Measurements from ENCODE around the gene LGALS3. TPM values are rescaled to one million over a fixed set of nuclear protein-coding genes. Genes with fewer than 3 reads are reported as not detected.

LGALS3 gene
- total and polyA plus RNA-seq, 4 donors = 25.1 to 42.1 (median 38.7) TPM

GRCh38 chr14:55109836-55110235, 19.2 kb upstream of the LGALS3 start:
- no CpG with 5 or more reads among the region's 1 CpG for WGBS (ENCODE audit: insufficient coverage)

DNA sequence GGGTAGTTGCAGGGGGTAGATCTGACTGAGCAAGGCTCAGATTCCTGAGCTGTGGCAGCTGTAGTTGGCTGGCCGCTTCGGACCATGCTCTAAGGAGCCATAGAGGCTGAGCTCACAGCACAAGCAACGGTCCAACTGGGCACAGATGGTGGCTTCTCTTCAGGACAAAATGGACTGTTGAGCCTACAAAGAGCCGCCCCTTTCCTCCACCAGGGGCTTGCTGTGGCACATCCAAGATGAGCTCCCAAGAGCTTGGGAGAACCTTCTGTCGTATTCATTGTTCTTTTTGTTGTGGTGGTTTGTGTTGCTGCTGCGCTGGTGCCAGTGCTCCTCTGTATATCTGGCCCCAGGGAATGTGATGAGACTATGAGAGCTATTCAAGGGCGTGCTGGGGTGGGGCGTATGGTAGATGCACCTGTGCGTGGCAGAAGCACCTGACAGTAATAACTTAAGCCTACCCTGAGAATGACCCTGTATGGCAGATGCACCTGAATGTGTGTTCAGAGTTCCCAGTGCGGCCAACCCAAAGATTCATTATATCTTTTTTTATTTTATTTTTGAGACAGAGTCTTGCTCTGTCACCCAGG, 17.8 kb upstream of the LGALS3 start:
- Histone ChIP-seq H3K27ac (ENCODE audit: low read depth, low read length) (no peak overlapping the region), H3K4me3 (ENCODE audit: low read depth, low read length) (no peak overlapping the region), H3K27me3 (ENCODE audit: control insufficient read depth, insufficient read depth, low read length) (no peaks in the 10 kb centered on the region), H3K9me3 (ENCODE audit: control insufficient read depth, insufficient read depth, low read length) (no peaks in the 10 kb centered on the region), H3K4me1 (ENCODE audit: control insufficient read depth, insufficient read depth, low read length) (peaks cover 7% of the 10 kb centered on the region), H3K36me3 (ENCODE audit: control insufficient read depth, insufficient read depth, low read length) (no peaks in the 10 kb centered on the region)
- 87% methylated on average over 8 of the region's 10 CpGs for WGBS (ENCODE audit: insufficient coverage)
- no peak for DNase-seq (ENCODE audit: low read depth in 4 of 6, low spot score in 6 of 6)

More at GRCh38 chr14:55109836-55110235, 19.2 kb upstream of the LGALS3 start:
- Histone ChIP-seq H3K27ac (ENCODE audit: low read depth, low read length) (no peak overlapping the region), H3K36me3 (ENCODE audit: control insufficient read depth, insufficient read depth, low read length) (no peaks in the 10 kb centered on the region), H3K9me3 (ENCODE audit: control insufficient read depth, insufficient read depth, low read length) (no peaks in the 10 kb centered on the region), H3K4me3 (ENCODE audit: low read depth, low read length) (no peak overlapping the region), H3K27me3 (ENCODE audit: control insufficient read depth, insufficient read depth, low read length) (no peaks in the 10 kb centered on the region), H3K4me1 (ENCODE audit: control insufficient read depth, insufficient read depth, low read length) (peaks cover 7% of the 10 kb centered on the region)
- no peak for DNase-seq (ENCODE audit: low read depth in 4 of 6, low spot score in 6 of 6)

- H3K9me3 ChIP-seq (ENCODE audit: control insufficient read depth, insufficient read depth, low read length) = no peaks in the 10 kb centered on the region
- WGBS (ENCODE audit: insufficient coverage) = 83% methylated on average over 2 of the region's 2 CpGs
- no peaks in the 10 kb centered on the region for H3K27me3 ChIP-seq (ENCODE audit: control insufficient read depth, insufficient read depth, low read length)
Observed at GRCh38 chr14:55114720-55115119, 14.3 kb upstream of the LGALS3 start.

DNA sequence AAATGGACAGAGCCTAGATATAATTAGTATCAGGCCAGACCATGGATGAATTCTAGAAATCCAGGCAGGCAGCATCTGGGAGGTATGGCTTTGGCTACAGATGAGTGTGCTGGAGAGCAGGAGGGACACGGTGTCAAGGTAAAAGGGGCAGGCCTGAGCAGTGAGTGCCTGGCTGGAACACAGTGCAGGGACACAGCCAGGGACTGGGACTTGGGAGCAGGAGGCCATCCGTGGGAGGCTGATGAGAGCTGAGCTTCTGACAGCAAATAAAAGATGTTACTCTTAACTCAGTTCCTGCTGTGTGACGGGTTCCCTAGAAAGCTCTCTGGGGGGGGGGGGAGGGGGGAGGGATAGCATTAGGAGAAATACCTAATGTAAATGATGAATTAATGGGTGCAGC, 13.6 kb upstream of the LGALS3 start:
- H3K36me3 ChIP-seq (ENCODE audit: control insufficient read depth, insufficient read depth, low read length) = no peaks in the 10 kb centered on the region
- no peaks in the 10 kb centered on the region for H3K27me3 ChIP-seq (ENCODE audit: control insufficient read depth, insufficient read depth, low read length)
- H3K4me1 ChIP-seq (ENCODE audit: control insufficient read depth, insufficient read depth, low read length) = no peaks in the 10 kb centered on the region
- WGBS (ENCODE audit: insufficient coverage) = 51% methylated on average over 2 of the region's 3 CpGs
- no peak for DNase-seq (ENCODE audit: low read depth in 4 of 6, low spot score in 6 of 6)
- H3K4me3 ChIP-seq (ENCODE audit: low read depth, low read length) = no peak overlapping the region
- no peaks in the 10 kb centered on the region for H3K9me3 ChIP-seq (ENCODE audit: control insufficient read depth, insufficient read depth, low read length)
- H3K27ac ChIP-seq (ENCODE audit: low read depth, low read length) = no peak overlapping the region

More at GRCh38 chr14:55114720-55115119, 14.3 kb upstream of the LGALS3 start:
- DNase-seq (ENCODE audit: low read depth in 4 of 6, low spot score in 6 of 6) = no peak
- no peak overlapping the region for H3K27ac ChIP-seq (ENCODE audit: low read depth, low read length)
- H3K4me1 ChIP-seq (ENCODE audit: control insufficient read depth, insufficient read depth, low read length) = no peaks in the 10 kb centered on the region
- no peaks in the 10 kb centered on the region for H3K36me3 ChIP-seq (ENCODE audit: control insufficient read depth, insufficient read depth, low read length)
- H3K4me3 ChIP-seq (ENCODE audit: low read depth, low read length) = no peak overlapping the region

GRCh38 chr14:55115861-55116245, 13.2 kb upstream of the LGALS3 start:
- Histone ChIP-seq H3K27me3 (ENCODE audit: control insufficient read depth, insufficient read depth, low read length) (no peaks in the 10 kb centered on the region), H3K27ac (ENCODE audit: low read depth, low read length) (no peak overlapping the region), H3K4me3 (ENCODE audit: low read depth, low read length) (no peak overlapping the region), H3K36me3 (ENCODE audit: control insufficient read depth, insufficient read depth, low read length) (no peaks in the 10 kb centered on the region), H3K4me1 (ENCODE audit: control insufficient read depth, insufficient read depth, low read length) (no peaks in the 10 kb centered on the region), H3K9me3 (ENCODE audit: control insufficient read depth, insufficient read depth, low read length) (no peaks in the 10 kb centered on the region)
- no peak for DNase-seq (ENCODE audit: low read depth in 4 of 6, low spot score in 6 of 6)
- no CpG with 5 or more reads among the region's 4 CpGs for WGBS (ENCODE audit: insufficient coverage)

DNA sequence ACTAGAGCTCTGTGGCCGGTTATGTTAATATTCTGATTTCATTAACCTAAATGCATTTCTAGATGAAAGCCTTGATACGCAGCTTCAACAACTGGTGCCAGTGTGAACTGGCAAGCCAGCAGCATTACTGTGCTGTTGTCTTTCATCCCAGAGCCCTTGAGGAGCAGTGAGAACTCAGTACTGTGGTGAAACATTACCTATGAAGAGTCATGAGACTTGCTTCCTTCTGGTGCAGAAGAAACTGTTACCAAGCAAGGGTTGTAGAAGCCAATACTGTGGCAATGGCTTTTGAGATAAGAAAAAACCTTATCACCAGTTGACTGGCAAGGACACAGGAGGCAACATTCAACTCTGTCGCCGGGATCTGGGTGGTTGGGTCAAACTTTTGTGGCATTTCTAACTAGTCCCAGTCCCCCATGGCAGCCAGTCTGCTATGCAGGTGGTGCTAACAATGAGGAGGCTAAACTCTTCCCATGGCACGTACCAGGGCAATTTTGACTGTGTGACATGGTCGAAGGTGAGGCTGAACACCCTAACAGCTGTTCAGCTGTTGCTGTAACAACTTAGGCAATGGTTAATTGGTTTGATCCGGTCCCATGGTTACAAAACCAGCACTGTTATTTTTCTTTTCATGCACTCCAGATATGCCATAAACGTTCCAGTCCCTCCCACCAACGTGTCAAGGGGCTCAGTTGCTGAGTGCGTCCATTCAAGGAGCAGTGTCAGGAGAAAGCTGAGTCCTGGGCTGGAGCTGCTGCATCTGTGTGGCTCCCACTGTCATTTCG, 12.6 kb upstream of the LGALS3 start:
- DNase-seq (ENCODE audit: low read depth in 4 of 6, low spot score in 6 of 6) = no peak
- Histone ChIP-seq H3K27me3 (ENCODE audit: control insufficient read depth, insufficient read depth, low read length) (no peaks in the 10 kb centered on the region), H3K9me3 (ENCODE audit: control insufficient read depth, insufficient read depth, low read length) (no peaks in the 10 kb centered on the region), H3K27ac (ENCODE audit: low read depth, low read length) (no peak overlapping the region), H3K4me3 (ENCODE audit: low read depth, low read length) (no peak overlapping the region), H3K36me3 (ENCODE audit: control insufficient read depth, insufficient read depth, low read length) (no peaks in the 10 kb centered on the region), H3K4me1 (ENCODE audit: control insufficient read depth, insufficient read depth, low read length) (no peaks in the 10 kb centered on the region)
- WGBS (ENCODE audit: insufficient coverage) = 75% methylated on average over 9 of the region's 11 CpGs

DNA sequence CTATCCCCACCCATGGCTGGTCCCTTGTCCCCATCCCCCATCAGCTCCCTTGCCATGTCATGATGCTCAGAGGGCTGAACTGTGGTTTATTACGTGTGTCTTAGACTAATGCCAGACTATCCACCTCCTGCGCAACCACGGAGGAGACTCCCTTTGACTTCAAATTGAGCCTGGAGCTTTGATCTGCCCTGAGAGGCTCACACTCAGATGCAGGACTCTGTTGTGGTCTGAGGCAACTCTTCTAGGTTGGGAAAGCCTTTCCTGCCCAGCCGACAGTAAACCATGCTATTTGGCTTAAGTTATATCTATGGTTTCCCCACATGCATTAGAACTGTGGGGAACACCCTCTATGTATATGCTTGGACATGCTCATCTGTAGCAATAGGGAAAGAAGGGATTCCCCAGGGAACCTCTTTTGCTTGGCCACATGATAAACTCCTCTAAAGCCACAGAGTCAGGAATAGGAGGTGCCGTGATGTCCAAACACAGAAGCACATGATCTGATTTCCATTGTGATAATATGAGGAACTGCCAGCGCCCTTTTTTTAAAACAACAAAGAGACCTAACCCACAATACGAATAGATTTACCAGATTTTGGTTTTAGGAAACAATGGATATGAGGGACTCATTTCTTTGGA, 11.1 kb upstream of the LGALS3 start:
- WGBS (ENCODE audit: insufficient coverage) = 96% methylated on average over 3 of the region's 7 CpGs
- Histone ChIP-seq H3K36me3 (ENCODE audit: control insufficient read depth, insufficient read depth, low read length) (no peaks in the 10 kb centered on the region), H3K9me3 (ENCODE audit: control insufficient read depth, insufficient read depth, low read length) (no peaks in the 10 kb centered on the region), H3K4me3 (ENCODE audit: low read depth, low read length) (no peak overlapping the region), H3K4me1 (ENCODE audit: control insufficient read depth, insufficient read depth, low read length) (peaks cover 6% of the 10 kb centered on the region), H3K27ac (ENCODE audit: low read depth, low read length) (no peak overlapping the region), H3K27me3 (ENCODE audit: control insufficient read depth, insufficient read depth, low read length) (no peaks in the 10 kb centered on the region)
- DNase-seq (ENCODE audit: low read depth in 4 of 6, low spot score in 6 of 6) = no peak

DNA sequence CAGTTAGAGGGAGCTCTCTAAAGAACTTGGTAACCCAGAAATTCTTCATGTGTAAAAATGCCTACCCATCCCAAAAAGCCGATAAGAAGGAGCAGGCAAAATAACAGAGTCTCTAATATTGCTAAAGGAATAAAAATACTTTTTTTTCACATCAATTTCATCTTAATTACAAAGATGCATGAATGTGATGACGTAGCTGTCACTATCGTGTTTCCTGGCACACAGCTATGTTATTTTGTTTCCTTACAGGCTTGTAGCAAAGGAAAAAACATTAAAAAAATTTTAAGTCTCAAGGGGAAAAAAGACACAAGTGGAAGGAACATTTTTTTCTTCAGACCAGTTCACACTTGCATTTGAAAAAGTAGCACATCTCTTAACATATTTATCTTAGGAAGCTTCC, 10.3 kb upstream of the LGALS3 start:
- DNase-seq (ENCODE audit: low read depth in 4 of 6, low spot score in 6 of 6) = no peak
- no peaks in the 10 kb centered on the region for H3K36me3 ChIP-seq (ENCODE audit: control insufficient read depth, insufficient read depth, low read length)
- WGBS (ENCODE audit: insufficient coverage) = no CpG with 5 or more reads among the region's 3 CpGs
- H3K4me3 ChIP-seq (ENCODE audit: low read depth, low read length) = no peak overlapping the region
- peaks cover 12% of the 10 kb centered on the region for H3K4me1 ChIP-seq (ENCODE audit: control insufficient read depth, insufficient read depth, low read length)
- H3K27me3 ChIP-seq (ENCODE audit: control insufficient read depth, insufficient read depth, low read length) = no peaks in the 10 kb centered on the region
- no peaks in the 10 kb centered on the region for H3K9me3 ChIP-seq (ENCODE audit: control insufficient read depth, insufficient read depth, low read length)
- no peak overlapping the region for H3K27ac ChIP-seq (ENCODE audit: low read depth, low read length)

DNA sequence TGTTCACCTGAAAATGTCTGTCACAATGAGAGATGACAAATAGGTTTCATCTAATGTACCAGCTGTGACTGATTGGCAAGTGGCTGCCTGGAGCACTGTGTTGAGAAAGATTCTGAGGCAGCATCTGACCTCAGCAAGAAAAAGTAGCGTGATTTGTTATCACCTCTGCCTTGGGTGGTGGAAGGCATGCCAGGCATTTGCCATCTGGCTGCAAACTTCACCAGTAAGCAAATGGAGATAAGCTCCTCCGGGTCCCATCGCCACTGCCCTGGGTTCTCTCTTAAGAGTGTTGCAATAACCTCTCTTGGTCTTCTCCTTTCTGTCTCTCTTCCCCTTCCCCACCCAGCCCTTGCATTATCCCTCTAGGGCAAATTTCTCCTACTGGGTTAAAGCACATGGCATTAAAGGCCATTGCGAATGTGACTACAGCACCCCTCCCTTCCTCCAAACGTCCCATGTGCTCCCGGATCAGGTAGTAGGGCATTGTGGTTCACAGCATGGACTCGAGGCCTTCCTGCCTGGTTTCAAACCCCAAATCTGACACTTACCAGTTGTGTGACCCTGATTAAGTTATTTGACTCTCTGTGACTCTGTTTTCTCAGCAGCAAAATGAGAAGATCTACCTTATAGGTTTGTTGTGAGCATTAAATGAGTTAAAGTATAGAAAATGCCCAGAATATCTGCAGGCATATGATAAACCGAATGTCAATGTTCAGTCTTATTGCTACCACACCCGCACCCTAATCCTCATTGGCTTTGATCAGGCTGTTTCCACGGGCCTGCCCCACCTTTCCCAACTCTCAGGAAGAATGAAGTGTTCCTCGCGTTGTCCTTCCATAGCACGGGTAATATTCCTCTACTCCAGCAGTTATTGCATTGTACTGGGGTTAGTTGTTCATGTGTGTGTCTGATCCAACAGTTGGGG, 8.2 kb upstream of the LGALS3 start:
- no peaks in the 10 kb centered on the region for H3K9me3 ChIP-seq (ENCODE audit: control insufficient read depth, insufficient read depth, low read length)
- H3K4me1 ChIP-seq (ENCODE audit: control insufficient read depth, insufficient read depth, low read length) = peaks cover 12% of the 10 kb centered on the region
- H3K4me3 ChIP-seq (ENCODE audit: low read depth, low read length) = no peak overlapping the region
- WGBS (ENCODE audit: insufficient coverage) = 82% methylated on average over 8 of the region's 13 CpGs
- H3K27ac ChIP-seq (ENCODE audit: low read depth, low read length) = no peak overlapping the region
- H3K27me3 ChIP-seq (ENCODE audit: control insufficient read depth, insufficient read depth, low read length) = no peaks in the 10 kb centered on the region
- no peaks in the 10 kb centered on the region for H3K36me3 ChIP-seq (ENCODE audit: control insufficient read depth, insufficient read depth, low read length)
- no peak for DNase-seq (ENCODE audit: low read depth in 4 of 6, low spot score in 6 of 6)
